ENCODE results near the gene EPAS1. TPM values are rescaled to one million over a fixed set of nuclear protein-coding genes. Genes with fewer than 3 reads are reported as not detected.

EPAS1 gene
- total RNA-seq = 13.4 TPM

DNA sequence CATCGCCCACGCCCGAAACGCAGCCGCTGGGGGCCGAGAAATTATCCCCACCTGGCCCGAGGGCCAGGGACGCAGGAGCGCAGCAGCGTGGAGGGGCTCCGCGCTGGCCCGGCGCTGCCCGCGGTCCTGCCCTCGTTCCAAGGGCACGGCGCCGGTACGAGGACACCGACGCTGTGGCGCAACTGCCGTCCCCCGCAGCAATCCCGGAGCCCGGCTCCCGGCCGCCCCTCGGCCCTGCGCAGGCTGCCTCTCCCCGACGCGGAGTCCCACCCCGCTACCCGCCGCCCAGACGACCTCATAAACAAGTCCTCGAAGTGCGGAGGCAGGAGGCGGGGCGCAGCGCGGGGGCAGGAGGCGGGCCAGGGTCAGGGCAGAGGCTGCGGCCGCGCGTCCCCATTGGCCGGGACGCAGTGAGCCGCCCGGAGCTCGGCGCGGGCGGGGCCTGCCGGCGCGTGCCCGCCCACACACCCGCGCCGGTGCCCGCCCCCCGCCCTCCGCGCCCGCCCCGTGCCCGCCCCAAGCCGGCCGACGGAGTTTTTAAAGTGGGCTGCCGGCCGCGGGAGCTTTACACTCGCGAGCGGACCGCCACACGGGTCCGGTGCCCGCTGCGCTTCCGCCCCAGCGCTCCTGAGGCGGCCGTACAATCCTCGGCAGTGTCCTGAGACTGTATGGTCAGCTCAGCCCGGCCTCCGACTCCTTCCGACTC is at the start of gene EPAS1:
EPAS1 (plus strand) TSS at position 568 of the 706 bp plus-strand sequence. CDS start 505 bp downstream, outside the sequence.

Small RNAs within 50 kb of the gene (small RNA-seq; reads per million reads assigned to genes)
- gene RF00017 = not detected

Other genes starting within 250 kb of the EPAS1 start
- not detected for gene TMEM247, start 182.2 kb downstream of the EPAS1 start, total RNA-seq
- gene RHOQ, start 245.1 kb downstream of the EPAS1 start, total RNA-seq = 37.4 TPM
- gene ATP6V1E2, start 245.2 kb downstream of the EPAS1 start, total RNA-seq = 7.8 TPM

Data from diencephalon (tissue), 1 donor.